OCI-LY7 (cell line): ENCODE measurements around the gene TP73.

Source experiments
- EZH2phosphoT487 ChIP-seq: fragments of 200-600 bp; sonication (generic); IDR thresholded peaks from 2 replicates; pipeline ENCODE4 v1.6.1; 2018; ENCODE audit warnings: low read depth, borderline replicate concordance, mild to moderate bottlenecking, mixed run types, antibody characterized with exemption, low read length, moderate library complexity, mixed read lengths
- TF ChIP-seq, protein P1 (sequence below): fragments of 200-600 bp; sonication (generic); conservative IDR thresholded peaks from 2 replicates; pipeline ENCODE4 v1.5.1; 2014; ENCODE audit warnings: mild to moderate bottlenecking, antibody characterized with exemption, low read length, moderate library complexity, mixed read lengths

GRCh38 chr1:3610527-3611169 is 41.7 kb upstream of the TP73 start:
- TF ChIP-seq, protein P1, sequence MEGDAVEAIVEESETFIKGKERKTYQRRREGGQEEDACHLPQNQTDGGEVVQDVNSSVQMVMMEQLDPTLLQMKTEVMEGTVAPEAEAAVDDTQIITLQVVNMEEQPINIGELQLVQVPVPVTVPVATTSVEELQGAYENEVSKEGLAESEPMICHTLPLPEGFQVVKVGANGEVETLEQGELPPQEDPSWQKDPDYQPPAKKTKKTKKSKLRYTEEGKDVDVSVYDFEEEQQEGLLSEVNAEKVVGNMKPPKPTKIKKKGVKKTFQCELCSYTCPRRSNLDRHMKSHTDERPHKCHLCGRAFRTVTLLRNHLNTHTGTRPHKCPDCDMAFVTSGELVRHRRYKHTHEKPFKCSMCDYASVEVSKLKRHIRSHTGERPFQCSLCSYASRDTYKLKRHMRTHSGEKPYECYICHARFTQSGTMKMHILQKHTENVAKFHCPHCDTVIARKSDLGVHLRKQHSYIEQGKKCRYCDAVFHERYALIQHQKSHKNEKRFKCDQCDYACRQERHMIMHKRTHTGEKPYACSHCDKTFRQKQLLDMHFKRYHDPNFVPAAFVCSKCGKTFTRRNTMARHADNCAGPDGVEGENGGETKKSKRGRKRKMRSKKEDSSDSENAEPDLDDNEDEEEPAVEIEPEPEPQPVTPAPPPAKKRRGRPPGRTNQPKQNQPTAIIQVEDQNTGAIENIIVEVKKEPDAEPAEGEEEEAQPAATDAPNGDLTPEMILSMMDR: no peak
- TF ChIP-seq EZH2phosphoT487: no peak
